ENCODE results near the gene ERC2. TPM values are rescaled to one million over a fixed set of nuclear protein-coding genes. Genes with fewer than 3 reads are reported as not detected.

The ERC2 gene
- total RNA-seq, 1 donor from 2014 or later = 1.5 TPM

DNA sequence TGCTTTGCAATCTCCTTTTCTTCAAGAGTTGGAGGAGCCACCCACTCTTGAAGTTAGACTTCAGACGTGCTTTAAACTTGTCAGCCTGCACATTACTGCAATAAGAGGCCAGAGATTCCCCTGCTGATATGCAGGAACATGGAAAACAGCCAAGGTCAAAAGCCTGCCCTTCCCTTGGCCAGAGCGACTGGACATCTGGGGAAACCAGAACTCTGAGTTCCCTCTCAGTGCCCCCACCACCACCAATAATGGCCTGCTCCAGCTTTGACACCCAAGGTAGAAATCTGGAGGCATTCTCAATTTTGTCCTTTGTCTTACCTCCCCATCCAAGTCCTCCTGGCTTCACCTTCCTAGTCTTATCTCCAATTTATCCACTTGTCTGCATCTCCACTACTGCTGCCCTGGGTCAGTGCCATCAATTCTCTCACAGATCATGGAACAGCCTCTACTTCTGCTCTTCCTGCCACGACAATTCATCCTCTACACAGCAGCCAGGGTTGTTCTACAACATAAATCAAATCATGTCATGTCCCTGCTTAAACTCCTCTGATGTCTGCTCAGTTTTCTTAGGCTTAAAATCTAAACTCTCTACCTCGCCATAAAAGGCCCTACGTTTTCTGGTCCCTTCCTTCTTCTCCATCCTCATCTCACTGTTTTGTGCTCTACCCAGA lies 789.6 kb downstream of the ERC2 start:
- Histone ChIP-seq H3K9me3 (no peaks in the 10 kb centered on the region), H3K4me3 (no peak overlapping the region), H3K27ac (no peak overlapping the region), H3K4me1 (no peaks in the 10 kb centered on the region), H3K27me3 (ENCODE audit: low read depth) (no peaks in the 10 kb centered on the region), H3K36me3 (no peaks in the 10 kb centered on the region)
- ATAC-seq (no peak), DNase-seq (no peak)
- intact Hi-C loops (cut with DNase I) = no loop called here
- TF ChIP-seq, protein P1, sequence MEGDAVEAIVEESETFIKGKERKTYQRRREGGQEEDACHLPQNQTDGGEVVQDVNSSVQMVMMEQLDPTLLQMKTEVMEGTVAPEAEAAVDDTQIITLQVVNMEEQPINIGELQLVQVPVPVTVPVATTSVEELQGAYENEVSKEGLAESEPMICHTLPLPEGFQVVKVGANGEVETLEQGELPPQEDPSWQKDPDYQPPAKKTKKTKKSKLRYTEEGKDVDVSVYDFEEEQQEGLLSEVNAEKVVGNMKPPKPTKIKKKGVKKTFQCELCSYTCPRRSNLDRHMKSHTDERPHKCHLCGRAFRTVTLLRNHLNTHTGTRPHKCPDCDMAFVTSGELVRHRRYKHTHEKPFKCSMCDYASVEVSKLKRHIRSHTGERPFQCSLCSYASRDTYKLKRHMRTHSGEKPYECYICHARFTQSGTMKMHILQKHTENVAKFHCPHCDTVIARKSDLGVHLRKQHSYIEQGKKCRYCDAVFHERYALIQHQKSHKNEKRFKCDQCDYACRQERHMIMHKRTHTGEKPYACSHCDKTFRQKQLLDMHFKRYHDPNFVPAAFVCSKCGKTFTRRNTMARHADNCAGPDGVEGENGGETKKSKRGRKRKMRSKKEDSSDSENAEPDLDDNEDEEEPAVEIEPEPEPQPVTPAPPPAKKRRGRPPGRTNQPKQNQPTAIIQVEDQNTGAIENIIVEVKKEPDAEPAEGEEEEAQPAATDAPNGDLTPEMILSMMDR (IDR thresholded peaks at IDR 0.05) = no peak

DNA sequence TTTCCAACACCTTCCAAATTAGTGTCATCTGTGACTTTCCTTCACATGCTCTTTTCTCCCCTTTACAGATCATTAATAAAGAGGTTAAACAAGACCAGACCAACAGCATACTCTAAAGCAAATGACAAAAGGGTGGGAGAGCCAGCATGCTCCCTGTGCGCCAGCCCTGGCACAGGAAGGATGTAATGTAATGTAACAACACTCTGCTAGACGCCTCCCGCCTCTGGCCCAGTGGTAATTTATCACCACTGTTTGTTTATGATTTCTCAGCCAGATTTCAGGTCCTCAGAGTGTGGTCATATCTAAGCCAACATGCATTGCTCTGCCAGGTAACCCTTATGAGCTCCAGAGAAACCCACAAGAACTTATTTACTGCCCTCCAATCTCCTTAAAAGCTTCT lies 791.6 kb downstream of the ERC2 start:
- Histone ChIP-seq H3K4me1 (no peaks in the 10 kb centered on the region), H3K27ac (no peak overlapping the region), H3K4me3 (no peak overlapping the region), H3K9me3 (no peaks in the 10 kb centered on the region), H3K36me3 (no peaks in the 10 kb centered on the region), H3K27me3 (ENCODE audit: low read depth) (no peaks in the 10 kb centered on the region)
- ATAC-seq (no peak), DNase-seq (no peak)
- TF ChIP-seq, protein P1 (IDR thresholded peaks at IDR 0.05) = no peak
- intact Hi-C loops (cut with DNase I) = no loop called here

DNA sequence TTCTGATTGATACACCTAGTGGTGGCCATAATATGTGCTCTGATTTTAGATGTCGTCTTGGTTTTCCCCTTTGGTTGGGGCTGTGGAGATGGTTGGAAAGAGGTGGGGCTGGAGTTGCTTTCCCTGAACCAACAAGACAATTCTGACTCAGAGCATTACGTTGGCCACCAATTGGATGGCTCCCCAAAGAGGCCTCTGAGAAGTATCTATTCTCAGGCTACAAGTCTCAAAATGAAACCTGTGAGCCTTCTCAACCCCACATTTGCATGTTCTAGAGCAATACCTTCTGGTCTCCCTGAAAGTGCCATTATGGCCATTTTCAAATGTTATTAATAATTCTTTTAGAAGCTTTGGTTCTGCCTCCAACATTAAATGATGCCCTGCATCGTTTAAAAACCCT lies 792.8 kb downstream of the ERC2 start:
- ATAC-seq = no peak
- Histone ChIP-seq H3K27ac (no peak overlapping the region), H3K27me3 (ENCODE audit: low read depth) (no peaks in the 10 kb centered on the region), H3K4me1 (no peaks in the 10 kb centered on the region), H3K36me3 (no peaks in the 10 kb centered on the region), H3K4me3 (no peak overlapping the region), H3K9me3 (no peaks in the 10 kb centered on the region)
- intact Hi-C loops (cut with DNase I) = no loop called here
- TF ChIP-seq, protein P1 (IDR thresholded peaks at IDR 0.05) = no peak
- no peak for DNase-seq

DNA sequence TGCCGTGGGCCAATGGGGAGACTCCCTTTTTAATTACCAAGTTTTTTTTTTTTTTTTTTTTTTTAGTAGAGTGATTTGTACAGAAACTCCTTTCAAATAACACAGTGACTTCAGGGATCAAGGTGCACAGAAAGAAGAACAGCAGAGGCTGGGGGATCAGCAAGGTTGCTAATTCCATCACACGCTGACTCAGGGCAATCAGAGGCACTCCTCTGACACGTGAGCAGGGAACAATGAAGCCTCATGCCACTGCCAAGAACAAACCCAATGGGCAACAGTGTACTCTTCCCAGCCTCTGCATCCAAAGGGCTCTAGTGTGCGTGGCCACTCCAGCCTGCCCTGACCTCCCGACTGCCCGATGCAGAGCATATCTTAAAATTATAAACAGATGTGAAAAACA lies 794.5 kb downstream of the ERC2 start:
- H3K27ac ChIP-seq = no peak overlapping the region
- H3K9me3 ChIP-seq = no peaks in the 10 kb centered on the region
- H3K4me1 ChIP-seq = no peaks in the 10 kb centered on the region
- DNase-seq = no peak
- TF ChIP-seq, protein P1 (IDR thresholded peaks at IDR 0.05) = no peak
- intact Hi-C loops (cut with DNase I) = no loop called here
- no peak for ATAC-seq
- H3K36me3 ChIP-seq = no peaks in the 10 kb centered on the region
- no peaks in the 10 kb centered on the region for H3K27me3 ChIP-seq (ENCODE audit: low read depth)
- no peak overlapping the region for H3K4me3 ChIP-seq

DNA sequence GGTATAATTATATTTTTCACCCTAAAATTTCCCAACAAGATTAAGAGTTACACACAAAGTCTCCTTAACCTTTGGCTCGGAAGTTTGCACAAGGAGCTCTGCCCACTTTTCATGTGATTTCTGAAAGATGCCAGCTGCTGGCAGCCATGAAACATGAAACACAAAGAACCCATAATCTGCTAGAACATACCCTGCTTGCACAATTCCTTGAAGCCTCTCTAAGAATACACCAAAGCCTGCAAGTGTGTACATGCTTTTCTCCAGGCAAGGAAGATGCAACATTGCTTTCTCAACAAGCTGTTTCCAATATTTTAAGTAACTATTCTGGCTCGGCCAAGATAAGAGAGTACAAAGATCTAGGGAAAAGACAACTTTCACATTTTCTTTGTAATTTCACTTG lies 799.1 kb downstream of the ERC2 start:
- TF ChIP-seq, protein P1 (IDR thresholded peaks at IDR 0.05) = no peak
- intact Hi-C loops (cut with DNase I) = no loop called here
- Histone ChIP-seq H3K27me3 (ENCODE audit: low read depth) (no peaks in the 10 kb centered on the region), H3K4me1 (no peaks in the 10 kb centered on the region), H3K27ac (no peak overlapping the region), H3K4me3 (no peak overlapping the region), H3K36me3 (no peaks in the 10 kb centered on the region), H3K9me3 (no peaks in the 10 kb centered on the region)
- ATAC-seq = no peak
- DNase-seq = no peak

All from lower lobe of right lung (tissue), 2 donors.